Neural progenitor cell (in vitro differentiated cells): ENCODE results near the gene TRAPPC12.

Experiments
- CTCF ChIP-seq: fragments of 200-600 bp; sonication (generic); IDR thresholded peaks from 2 replicates; pipeline ENCODE4 v1.5.1; 2017; ENCODE audit warnings: antibody characterized with exemption, mild to moderate bottlenecking
- EZH2 ChIP-seq: fragments of 200-600 bp; sonication (generic); IDR thresholded peaks from 2 replicates; pipeline ENCODE4 v1.6.1; 2017; ENCODE audit warnings: antibody characterized with exemption, mild to moderate bottlenecking, moderate library complexity

DNA sequence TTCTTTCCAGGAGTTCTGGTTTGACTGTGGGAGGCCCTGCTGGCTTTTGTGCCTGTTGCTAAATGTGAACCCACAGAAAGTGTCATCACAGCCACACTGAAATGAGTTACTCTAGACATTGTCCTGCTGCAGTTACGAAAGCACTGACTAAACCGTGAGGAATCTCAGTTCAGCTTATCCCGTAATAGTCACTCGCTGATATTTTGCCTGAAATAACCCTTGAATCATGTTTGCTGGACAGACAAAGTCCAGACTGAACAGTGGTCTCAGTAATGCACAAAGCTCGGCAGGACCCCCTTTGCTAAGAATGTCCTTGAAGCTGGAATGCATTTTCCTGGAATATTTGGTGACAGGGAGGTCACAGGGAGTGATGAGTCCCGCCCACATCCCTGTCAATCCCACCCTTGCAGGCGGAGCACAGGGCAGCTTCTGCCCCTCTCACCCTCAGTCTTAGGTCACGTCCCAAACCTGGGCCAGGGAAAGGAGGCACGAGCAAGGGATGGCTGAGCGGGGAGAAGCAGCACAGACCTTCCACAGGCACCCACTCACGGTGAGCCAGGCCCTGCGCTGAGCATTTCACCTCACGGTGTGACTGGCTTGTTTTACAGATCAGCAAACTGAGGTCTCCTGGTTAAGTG, 86.5 kb downstream of the TRAPPC12 start:
- TF ChIP-seq CTCF = no peak
- TF ChIP-seq EZH2 = no peak
